Measurements from ENCODE around the gene FANCE.
"Not testable (repeated sequence)": the region's sequence is repeated elsewhere in the genome, so short reads cannot be mapped to it uniquely, and the experiment has no call there.

FANCE gene

DNA sequence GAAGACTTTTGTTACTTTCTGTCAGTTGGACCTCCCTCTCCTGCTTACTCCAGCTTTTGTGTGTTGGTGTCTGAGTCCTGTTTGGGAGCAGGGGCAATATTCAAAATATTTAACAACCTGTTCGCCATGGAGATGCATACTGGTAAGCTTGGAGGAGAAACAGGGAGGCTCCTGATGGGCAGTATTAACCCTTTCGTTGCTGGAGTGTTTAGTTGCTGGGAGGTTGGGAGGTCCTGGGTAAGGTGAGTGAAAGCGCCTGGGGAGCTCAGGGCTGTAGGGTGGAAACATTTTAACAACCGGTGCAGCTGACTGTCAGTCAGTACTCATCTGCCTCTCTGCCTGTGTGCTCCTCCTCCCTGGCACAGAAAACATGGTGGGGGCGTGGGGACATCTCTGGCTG is 56.4 kb downstream of the FANCE start:
- peaks cover 15% of the 10 kb centered on the region for H3K27me3 ChIP-seq (ENCODE audit: insufficient read depth, low read length)
- peaks cover 10% of the 10 kb centered on the region for H3K4me1 ChIP-seq (ENCODE audit: insufficient read depth, low read length)
- no peak overlapping the region for H3K4me3 ChIP-seq (ENCODE audit: low read length)
- no peaks in the 10 kb centered on the region for H3K9me3 ChIP-seq (ENCODE audit: low read length)
- H3K36me3 ChIP-seq (ENCODE audit: insufficient read depth, low read length) = no peaks in the 10 kb centered on the region
- H2AFZ ChIP-seq (ENCODE audit: low read depth, low read length) = no peak overlapping the region

DNA sequence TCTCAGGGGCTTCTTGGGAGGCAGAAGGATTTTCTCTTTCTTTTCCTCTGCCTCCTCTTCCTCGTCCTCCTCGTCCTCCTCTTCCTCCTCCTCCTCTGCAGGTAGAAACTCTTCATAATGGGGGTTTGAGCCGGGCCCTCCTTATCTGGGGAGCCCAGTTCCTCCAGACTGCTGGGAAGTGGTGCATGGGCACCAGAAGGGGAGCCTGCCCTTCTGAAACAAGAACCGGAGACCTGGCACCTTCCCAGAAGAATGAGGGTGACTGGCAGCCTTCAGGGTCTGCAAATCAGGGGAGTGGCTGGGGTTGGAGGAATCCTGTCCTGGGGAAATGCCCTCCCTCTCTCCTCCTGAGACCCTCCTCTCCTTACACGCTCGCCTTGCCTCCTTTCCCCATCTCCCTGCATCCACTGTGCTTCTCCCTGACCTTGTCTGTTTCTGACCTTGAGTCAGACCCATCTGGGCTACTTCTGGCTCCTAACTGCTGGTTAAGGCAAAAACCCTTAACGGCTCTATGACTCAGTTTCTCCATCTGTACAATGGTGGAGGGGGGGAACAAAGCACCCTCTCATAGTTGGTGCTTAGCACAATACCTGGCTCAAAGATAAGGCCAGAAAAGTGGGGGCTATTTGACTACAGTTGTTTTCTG is 58.9 kb downstream of the FANCE start:
- Histone ChIP-seq H3K27me3 (ENCODE audit: insufficient read depth, low read length) (peaks cover 15% of the 10 kb centered on the region), H3K4me3 (ENCODE audit: low read length) (no peak overlapping the region), H3K4me1 (ENCODE audit: insufficient read depth, low read length) (peaks cover 10% of the 10 kb centered on the region), H2AFZ (ENCODE audit: low read depth, low read length) (no peak overlapping the region), H3K36me3 (ENCODE audit: insufficient read depth, low read length) (no peaks in the 10 kb centered on the region), H3K9me3 (ENCODE audit: low read length) (no peaks in the 10 kb centered on the region)

DNA sequence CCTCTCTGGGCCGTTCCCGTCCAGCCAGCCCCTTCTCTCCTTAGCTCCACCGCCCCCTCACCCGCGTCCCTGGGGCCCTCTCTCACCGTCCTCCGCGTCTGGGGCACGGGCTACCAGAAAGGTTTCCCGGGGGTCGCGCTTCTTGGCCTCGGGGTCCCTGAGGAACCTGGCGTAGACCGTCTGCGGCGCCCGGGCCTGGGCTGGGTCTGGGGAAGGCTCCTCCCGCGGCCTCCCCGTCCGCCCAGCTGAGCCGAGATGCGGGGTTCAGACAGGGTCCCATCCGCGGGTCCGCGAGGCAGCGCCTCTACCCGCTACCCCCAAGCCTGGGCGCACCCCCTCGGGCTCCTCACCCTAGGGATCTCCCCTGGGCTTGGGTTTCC is 59.4 kb downstream of the FANCE start:
- Histone ChIP-seq H3K4me1 (ENCODE audit: insufficient read depth, low read length) (peaks cover 10% of the 10 kb centered on the region), H3K27me3 (ENCODE audit: insufficient read depth, low read length) (peaks cover 15% of the 10 kb centered on the region), H3K36me3 (ENCODE audit: insufficient read depth, low read length) (no peaks in the 10 kb centered on the region), H3K4me3 (ENCODE audit: low read length) (no peak overlapping the region), H3K9me3 (ENCODE audit: low read length) (no peaks in the 10 kb centered on the region), H2AFZ (ENCODE audit: low read depth, low read length) (no peak overlapping the region)

DNA sequence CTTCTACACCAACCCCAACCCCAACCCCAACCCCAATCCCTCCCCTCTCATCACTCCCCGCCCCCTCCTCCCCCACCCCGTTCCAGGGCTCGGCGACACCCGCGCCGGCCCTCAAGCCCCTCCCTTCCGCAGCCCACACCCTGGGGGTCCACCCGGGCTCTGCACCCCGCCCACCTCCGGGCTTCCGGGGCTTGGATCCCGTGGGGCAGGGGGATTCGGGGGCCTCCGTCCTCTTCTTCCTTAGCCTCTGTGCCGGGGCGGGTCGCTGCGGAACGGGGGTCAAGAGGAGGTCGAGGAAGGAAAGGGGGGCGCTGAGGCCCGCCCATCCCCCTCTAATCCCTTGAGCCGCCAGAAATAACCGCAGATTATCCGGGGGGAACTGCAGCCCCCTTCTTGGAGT is 59.9 kb downstream of the FANCE start:
- Histone ChIP-seq H3K27me3 (ENCODE audit: insufficient read depth, low read length) (peaks cover 15% of the 10 kb centered on the region), H3K36me3 (ENCODE audit: insufficient read depth, low read length) (no peaks in the 10 kb centered on the region), H3K4me1 (ENCODE audit: insufficient read depth, low read length) (peaks cover 10% of the 10 kb centered on the region), H3K4me3 (ENCODE audit: low read length) (no peak overlapping the region), H3K9me3 (ENCODE audit: low read length) (no peaks in the 10 kb centered on the region), H2AFZ (ENCODE audit: low read depth, low read length) (no peak overlapping the region)

DNA sequence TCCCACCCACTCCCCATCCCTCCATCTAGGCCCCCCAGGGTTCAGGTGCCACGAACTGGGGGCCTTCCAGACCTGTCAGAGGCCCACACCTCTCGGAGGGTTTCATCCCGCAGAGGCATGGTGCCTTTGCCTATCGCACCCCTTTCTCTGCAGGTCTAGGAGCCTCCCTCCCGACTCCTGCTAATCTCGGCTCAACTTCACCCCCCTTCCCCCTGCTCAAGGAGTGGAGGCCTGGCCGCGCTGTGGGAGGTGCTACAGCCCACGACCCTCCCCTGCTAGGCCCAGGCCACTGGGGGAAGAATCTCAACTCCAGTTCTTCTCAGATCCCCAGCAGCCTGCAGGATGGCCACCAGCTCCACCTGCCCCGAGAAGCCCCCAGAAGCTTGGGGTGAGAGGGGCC is 60.6 kb downstream of the FANCE start, which contains the start of gene TULP1:
Gene TULP1 (minus strand): TSS at position 157 of the 400 bp plus-strand sequence. CDS start 38 bp downstream, at position 119.
- H3K4me1 ChIP-seq (ENCODE audit: insufficient read depth, low read length) = peaks cover 5% of the 10 kb centered on the region
- no peak within 1 kb of the TSS for H3K4me3 ChIP-seq (ENCODE audit: low read length)
- no peak within 1 kb of the TSS for H2AFZ ChIP-seq (ENCODE audit: low read depth, low read length)
- peaks cover 15% of the 10 kb centered on the region for H3K27me3 ChIP-seq (ENCODE audit: insufficient read depth, low read length)
- H3K36me3 ChIP-seq (ENCODE audit: insufficient read depth, low read length) = no peaks in the 10 kb centered on the region
- no peaks in the 10 kb centered on the region for H3K9me3 ChIP-seq (ENCODE audit: low read length)

DNA sequence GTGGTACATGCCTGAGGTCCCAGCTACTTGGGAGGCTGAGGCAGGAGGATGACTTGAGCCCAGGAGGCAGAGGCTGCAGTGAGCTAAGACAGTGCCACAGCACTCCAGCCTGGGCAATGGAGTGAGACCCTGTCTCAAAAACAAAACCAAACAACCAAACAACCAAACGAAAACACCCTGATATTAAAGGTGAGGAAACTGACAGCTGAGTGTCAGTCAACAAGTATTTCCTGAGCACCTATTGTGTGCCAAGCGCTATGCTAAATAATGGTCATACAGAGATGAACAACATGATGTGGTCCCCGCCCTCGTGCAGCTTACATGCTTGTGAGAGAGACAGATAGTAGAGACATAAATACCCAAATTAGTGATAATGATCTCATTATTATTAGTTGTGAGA is 62.4 kb downstream of the FANCE start:
- H3K4me3 ChIP-seq (ENCODE audit: low read length) = no peak overlapping the region
- no peak overlapping the region for H2AFZ ChIP-seq (ENCODE audit: low read depth, low read length)
- H3K4me1 ChIP-seq (ENCODE audit: insufficient read depth, low read length) = no peaks in the 10 kb centered on the region
- H3K27me3 ChIP-seq (ENCODE audit: insufficient read depth, low read length) = peaks cover 15% of the 10 kb centered on the region
- H3K36me3 ChIP-seq (ENCODE audit: insufficient read depth, low read length) = no peaks in the 10 kb centered on the region
- no peaks in the 10 kb centered on the region for H3K9me3 ChIP-seq (ENCODE audit: low read length)

DNA sequence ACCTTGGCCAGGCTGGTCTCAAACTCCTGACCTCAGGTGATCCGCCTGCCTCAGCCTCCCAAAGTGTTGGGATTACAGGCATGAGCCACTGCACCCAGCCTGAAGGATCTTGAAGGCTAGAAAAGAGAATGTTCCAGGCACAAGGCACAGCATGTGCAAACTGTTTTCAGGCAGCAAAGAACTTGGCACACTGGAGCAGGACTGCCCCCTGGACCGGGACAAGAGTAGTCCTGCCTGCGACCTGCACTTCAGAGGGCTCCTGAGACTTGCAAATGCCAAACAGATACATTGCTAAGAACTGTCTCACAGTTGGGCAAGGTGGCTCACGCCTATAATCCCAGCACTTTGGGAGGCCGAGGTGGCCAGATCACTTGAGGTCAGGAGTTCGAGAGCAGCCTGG is 63.8 kb downstream of the FANCE start:
- peaks cover 10% of the 10 kb centered on the region for H3K27me3 ChIP-seq (ENCODE audit: insufficient read depth, low read length)
- H3K4me3 ChIP-seq (ENCODE audit: low read length); H2AFZ ChIP-seq (ENCODE audit: low read depth, low read length); H3K36me3 ChIP-seq (ENCODE audit: insufficient read depth, low read length); H3K9me3 ChIP-seq (ENCODE audit: low read length); H3K4me1 ChIP-seq (ENCODE audit: insufficient read depth, low read length): not testable (repeated sequence)
